Uterus (tissue), 2 donors: ENCODE measurements around the gene TMEM150C.

Experiments
- POLR2A ChIP-seq, 2 donors: fragments of 450-650 bp; IDR thresholded peaks; one replicate each; pipeline ENCODE4 v1.6.1; 2016; ENCODE audit warnings: antibody characterized with exemption in 2 of 2, mild to moderate bottlenecking in 1 of 2, moderate library complexity in 1 of 2
- TF ChIP-seq, protein P1 (sequence below), 4 experiments: fragments of 200-600 bp in 2 of 4; fragments of 450-650 bp in 2 of 4; sonication (generic) in 2 of 4; IDR thresholded peaks; one replicate each; pipeline ENCODE4 v1.5.1; 2016 to 2019; ENCODE audit warnings: antibody characterized with exemption in 4 of 4, mild to moderate bottlenecking in 2 of 4, moderate library complexity in 1 of 4

DNA sequence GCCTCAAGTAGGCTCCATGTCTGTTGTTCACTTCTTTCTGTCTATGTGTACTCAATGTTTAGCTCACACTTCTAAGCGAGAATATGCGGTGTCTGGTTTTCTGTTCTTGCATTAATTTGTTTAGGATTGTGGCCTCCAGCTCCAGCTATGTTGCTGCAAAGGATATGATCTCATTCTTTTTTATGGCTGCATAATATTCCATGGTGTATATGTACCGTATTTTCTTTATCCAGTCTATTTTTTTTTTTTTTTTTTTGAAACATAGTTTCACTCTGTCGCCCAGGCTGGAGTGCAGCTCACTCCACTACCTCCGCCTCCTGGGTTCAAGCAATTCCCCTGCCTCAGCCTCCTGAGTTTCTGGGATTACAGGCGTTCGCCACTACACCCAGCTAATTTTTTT, 5.7 kb upstream of the TMEM150C start:
- TF ChIP-seq, protein P1, sequence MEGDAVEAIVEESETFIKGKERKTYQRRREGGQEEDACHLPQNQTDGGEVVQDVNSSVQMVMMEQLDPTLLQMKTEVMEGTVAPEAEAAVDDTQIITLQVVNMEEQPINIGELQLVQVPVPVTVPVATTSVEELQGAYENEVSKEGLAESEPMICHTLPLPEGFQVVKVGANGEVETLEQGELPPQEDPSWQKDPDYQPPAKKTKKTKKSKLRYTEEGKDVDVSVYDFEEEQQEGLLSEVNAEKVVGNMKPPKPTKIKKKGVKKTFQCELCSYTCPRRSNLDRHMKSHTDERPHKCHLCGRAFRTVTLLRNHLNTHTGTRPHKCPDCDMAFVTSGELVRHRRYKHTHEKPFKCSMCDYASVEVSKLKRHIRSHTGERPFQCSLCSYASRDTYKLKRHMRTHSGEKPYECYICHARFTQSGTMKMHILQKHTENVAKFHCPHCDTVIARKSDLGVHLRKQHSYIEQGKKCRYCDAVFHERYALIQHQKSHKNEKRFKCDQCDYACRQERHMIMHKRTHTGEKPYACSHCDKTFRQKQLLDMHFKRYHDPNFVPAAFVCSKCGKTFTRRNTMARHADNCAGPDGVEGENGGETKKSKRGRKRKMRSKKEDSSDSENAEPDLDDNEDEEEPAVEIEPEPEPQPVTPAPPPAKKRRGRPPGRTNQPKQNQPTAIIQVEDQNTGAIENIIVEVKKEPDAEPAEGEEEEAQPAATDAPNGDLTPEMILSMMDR (IDR thresholded peaks at IDR 0.05), result no peak
- no peak for TF ChIP-seq POLR2A (IDR thresholded peaks at IDR 0.05)
